Activated CD8-positive, alpha-beta memory T cell treated with anti-CD3 and anti-CD28 coated beads, Interleukin-2, amount 50 U/mL, for 1 hour (primary cell): Measurements from ENCODE around the gene GRK1.
"Not testable (repeated sequence)": the region's sequence is repeated elsewhere in the genome, so short reads cannot be mapped to it uniquely, and the experiment has no call there.

Source experiments
- DNase-seq: peaks from one replicate; pipeline ENCODE4 v3.0.0-alpha.2; 2020; ENCODE audit errors: extremely low read depth

The GRK1 gene

GRCh38 chr13:113743366-113744195 lies 76.6 kb downstream of the GRK1 start:
- DNase-seq = no peak

DNA sequence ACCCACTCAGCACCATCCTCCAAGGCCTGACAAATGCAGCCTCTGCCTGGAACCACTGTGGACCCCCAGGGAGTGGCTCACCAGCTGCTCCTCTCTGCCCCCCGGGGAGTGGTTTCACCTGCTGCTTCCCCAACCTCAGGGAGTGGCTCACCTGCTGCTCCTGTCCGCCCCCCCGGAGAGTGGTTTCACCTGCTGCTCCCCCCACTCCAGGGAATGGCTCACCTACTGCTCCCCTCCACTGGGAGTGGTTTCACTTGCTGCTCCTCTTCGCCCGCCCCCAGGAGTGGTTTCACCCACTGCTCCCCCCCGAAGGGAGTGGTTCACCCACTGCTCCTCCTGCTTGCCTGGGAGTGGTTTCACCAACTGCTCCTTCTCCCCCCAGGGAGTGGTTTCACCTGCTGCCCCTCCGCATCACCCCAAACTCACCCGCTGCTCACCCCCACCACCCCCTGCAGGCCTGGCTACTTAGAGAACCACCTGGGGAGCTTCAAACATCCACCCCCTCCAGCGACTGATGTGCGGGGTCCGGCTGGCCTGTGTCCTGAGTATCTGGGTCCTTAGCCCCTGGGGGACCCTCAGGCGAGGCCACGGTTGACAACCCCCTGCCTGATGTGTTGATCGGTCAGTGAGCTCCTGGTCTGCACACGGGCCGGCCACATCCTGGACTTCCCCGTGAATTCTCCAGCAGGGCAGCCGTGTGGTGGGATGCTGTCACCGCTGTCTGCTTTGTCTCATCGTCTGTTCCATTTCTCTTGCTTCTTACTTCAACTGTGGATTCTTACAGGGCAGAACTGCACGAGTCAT lies 77.4 kb downstream of the GRK1 start:
- no peak for DNase-seq

DNA sequence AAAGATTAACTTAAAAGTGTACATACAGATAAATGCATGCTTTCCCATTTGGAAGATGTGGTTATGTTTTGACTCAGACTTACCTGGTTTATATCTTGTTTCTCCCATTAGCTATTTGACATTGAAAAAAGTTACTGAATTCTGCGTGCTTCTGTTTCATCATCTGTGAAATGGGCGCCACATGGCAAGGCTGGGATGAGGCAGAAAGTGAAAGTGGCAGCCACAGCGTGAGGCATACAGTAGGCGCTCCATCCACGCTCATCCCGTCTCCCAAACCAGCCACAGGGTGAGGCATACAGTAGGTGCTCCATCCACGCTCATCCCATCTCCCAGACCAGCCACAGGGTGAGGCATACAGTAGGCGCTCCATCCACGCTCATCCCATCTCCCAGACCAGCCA lies 78.0 kb downstream of the GRK1 start:
- DNase-seq = no peak

DNA sequence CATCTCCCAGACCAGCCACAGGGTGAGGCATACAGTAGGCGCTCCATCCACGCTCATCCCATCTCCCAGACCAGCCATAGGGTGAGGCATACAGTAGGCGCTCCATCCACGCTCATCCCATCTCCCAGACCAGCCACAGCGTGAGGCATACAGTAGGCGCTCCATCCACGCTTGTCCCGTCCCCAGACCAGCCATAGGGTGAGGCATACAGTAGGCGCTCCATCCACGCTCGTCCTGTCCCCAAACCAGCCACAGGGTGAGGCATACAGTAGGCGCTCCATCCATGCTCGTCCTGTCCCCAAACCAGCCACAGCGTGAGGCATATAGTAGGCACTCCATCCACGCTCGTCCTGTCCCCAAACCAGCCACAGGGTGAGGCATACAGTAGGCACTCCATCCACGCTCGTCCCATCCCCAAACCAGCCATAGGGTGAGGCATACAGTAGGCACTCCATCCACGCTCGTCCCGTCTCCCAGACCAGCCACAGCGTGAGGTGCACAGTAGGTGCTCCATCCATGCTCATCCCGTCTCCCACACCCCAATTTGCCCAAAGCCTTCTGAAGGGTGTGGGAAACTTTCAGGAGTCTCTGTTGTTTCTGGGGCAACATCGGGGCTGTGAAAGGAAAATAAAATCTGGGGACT lies 78.6 kb downstream of the GRK1 start:
- not testable (repeated sequence) for DNase-seq

- DNase-seq = no peak
These were observed 79.1 kb downstream of the GRK1 start for GRCh38 chr13:113746143-113746525.

DNA sequence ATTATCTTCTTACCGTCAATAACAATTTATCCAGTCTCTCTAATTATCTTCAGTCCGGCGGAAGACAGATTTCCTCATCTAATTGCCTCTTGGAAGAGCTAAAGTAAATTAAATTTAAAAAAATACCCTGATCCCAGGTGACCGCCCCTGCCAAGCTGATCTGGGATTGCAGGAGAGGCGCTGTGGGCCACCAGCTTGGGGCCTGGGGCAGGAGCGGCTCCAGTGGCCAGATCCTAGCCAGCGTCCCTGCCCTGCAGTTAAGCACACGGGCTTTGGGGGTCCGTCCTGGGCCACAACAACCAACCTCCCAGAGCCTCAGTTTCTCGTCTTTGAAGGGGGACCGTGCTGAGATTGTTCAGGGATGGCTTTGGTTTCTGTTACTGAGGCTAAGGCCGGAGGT lies 79.7 kb downstream of the GRK1 start:
- no peak for DNase-seq

DNA sequence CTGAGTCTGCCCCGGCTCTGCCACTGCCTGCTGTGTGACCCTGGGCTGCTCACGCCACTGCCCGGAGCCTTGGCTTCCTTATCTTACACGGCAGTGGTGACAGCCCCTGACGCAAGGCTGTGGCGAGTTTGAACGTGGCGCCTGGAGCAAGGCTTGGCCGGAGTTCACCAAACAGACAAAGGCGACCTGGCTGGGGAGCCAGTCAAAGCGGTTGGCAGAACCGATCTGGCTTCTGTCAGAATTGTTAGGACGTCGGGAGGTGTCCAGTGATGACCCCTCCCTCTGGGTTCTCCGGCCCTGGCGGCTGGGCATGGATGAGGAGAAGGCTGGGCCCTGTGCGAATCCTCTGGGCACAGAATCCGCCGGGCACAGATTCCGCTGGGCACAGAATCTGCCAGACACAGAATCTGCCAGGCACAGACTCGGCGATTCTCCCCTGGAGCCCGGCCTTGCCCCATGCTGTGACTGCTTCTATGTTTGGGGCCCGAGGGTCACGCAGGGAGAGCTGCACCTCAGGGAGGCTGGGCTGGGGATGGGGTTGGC lies 80.3 kb downstream of the GRK1 start:
- DNase-seq = no peak

DNA sequence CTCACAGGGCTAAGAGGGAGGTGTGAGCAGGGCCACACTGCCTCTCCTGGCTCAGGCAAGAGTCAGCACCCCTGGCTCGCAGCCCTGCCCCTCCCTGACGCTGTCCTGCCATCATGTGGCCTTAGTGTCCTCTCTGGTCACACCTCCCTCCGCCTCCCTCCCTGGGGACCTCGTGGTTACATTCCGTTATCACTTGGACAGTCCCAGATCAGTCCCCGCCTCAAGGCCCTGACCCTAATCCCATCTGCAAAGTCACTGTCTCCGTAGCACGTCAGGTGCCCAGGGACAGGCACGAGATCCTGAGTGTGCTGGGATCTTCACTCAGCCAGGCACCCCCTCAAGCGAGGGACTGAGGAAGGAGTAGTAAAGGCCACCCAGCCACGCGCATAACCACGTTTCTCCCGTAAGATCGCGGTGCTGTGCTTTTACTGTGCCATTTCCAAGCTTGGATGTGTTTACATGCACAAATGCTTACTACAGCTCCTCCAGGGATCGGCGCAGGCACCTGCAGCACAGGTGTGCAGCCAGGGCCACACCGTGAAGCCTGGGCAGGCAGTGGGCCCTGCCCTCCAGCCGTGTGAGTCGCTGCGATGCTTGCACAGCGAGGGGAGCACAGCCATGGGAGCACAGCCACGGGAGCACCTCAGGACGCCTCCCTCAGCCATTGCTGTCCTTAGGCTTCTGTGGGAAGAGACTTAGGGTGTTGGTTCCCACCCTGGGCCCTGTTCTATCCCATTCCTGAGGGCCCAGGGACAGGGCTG lies 81.3 kb downstream of the GRK1 start:
- no peak for DNase-seq

- DNase-seq = no peak
These were observed 81.9 kb downstream of the GRK1 start for GRCh38 chr13:113748862-113749451.

DNA sequence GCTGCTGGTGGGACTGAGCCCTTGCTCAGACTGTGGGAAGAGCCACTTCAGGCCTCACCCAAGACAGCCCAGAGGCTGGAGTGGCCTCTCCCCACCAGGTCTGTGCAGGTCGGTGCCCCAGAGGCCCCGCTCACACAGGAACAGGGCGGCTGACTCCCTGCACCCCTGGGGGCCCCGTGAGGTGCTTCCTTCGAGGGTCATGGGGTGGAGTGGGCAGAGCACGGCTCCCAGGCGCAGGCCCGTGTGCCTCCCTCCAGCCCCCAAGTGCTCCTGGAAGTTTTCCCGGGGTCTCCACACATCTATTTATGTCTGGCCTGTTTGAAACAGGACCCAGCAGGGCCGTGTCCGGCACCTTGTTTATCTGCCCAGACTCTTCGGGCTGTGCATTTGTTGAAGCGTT lies 82.5 kb downstream of the GRK1 start:
- DNase-seq = no peak

DNA sequence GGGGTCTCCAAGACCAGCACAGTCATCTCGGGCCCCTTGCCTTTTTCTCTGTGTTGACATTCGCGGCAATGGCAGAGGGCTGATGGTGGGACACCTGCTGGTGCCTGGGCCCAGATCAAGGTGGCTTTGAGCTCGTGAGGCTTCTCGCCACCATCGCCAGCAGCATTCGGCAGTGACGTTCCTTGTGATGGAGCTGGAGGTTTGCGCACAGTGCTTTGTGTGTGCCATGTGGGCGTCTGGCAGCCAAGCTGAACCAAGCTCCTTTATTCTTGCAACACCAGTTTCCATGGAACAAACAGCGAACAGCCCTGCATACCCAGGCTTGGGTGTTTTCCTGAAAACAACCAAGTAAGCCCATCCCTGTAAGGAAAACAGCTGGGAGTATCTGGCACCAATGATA lies 82.9 kb downstream of the GRK1 start:
- no peak for DNase-seq

DNA sequence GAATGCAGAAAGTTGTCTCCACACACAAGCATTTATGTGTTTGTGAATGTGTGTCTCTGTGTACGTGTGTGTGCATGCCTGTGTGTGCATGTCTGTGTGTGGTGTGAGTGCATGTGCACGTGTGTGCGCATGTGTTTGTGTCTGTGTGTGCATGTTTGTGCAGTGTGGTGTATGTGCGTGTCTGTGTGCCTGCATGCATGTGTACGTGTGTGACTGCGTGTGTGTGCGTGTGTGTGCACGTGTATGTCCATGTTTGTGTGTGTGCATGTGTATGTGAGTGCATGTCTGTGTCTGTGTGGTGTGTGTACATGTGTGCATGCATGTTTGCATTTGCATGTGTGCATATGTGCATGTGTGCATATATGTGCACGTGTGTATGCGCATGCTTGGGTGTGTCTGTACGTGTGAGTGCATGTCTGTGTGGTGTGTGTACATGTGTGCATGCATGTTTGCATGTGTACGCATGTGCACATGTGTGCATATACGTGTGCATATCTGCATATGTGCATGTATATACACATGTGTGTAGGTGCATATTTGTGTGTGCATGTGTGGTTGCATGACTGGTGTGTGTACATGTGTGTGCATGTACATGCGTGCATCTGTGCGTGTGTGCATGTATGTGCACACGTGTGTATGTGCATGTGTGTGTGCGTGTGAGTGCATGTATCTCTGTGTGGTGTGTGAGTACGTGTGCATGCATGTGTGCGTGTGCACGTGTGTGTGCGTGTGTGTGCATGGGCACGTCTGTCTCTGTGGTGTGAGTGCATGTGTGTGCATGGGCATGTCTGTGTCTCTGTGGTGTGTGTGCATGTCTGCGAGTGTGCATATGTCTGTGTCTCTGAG lies 83.8 kb downstream of the GRK1 start:
- DNase-seq = no peak

GRCh38 chr13:113751491-113751890 lies 84.5 kb downstream of the GRK1 start:
- no peak for DNase-seq

GRCh38 chr13:113752211-113752986 lies 85.4 kb downstream of the GRK1 start:
- not testable (repeated sequence) for DNase-seq

DNA sequence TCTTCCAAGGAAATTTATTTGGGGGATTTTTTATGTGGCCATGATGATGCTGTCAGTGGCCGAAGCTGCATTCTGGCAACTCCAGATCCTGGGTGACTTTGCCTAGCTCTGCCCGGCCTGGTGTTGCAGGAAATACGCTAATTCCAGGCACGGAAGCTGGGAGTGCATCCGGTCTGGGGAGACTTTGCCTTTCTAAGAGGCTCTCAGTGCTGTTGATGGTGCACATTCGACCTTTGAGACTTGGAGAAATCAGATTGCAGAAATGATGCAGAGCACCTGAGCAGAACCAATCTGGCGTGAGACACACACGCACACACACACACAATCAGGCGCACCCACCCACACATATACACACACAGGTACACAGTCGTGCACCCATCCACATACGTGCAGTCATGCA lies 86.2 kb downstream of the GRK1 start:
- no peak for DNase-seq

DNA sequence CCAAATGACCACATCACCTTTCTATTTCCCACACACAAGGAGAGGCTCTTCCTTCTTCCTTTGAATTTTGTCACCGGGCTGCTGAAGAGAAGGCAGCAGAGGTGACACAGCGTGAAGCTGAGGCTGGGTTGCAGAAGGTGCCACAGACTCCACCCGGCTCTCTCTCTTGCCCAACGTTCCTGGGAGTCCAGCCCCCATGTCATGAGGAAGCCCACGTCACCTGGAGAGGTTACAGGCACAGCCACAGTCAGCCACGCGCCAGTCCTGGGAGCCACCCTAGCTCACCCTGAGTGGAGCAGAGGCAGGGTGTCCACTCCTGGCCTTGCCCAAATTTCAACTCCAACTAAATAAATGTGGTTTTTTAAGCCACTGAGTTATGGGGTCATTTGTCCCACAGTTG lies 87.2 kb downstream of the GRK1 start:
- no peak for DNase-seq

DNA sequence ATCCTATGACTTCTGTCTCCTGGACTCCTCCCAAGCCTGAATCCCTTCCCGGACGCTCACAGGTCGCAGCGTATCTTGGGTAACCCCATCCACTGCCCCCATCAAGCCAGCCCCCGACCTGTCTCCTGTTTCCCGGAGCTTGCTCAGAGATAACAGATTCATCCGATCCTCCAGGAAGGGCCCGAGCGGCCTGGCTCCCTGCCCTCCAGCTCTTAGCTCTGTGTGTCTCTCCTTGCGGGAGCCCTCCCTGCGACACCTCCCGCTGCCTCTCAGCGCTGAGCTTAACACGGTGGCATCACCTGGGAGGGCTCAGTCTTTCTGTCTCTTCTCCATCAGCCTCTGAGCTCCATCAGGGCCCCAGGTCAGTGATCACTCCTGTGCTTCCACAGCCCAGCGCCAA lies 87.7 kb downstream of the GRK1 start:
- no peak for DNase-seq

DNA sequence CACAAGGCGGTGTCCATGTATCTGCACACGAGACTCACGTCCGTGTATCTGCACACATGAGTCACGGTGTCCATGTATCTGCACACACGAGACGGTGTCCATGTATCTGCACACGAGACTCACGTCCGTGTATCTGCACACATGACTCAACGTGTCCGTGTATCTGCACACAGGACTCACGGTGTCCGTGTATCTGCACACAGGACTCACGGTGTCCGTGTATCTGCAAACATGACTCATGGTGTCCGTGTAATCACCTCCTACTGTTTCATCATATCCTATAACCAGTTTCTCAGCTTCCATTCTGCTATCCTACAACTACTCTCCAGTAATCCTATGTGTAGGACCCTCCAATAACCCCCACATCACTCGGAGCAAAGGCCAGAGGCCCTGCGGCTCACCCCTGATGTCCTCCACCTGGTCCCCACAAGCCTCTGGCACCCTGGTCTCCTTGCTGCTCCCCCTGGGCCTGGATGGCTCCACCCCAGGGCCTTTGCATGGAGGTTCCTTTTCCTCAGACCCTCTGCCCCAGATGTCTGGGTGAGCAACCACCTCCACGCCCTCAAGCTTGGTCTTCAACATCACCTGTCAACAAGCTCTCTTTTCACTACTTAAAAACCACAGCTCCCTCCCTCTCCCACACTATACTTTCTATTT lies 89.5 kb downstream of the GRK1 start:
- no peak for DNase-seq
